Upper lobe of right lung (tissue), 1 donor: Measurements from ENCODE around the gene TRMT6. TPM values are rescaled to one million over a fixed set of nuclear protein-coding genes. Genes with fewer than 3 reads are reported as not detected.

Experiments used
- ATAC-seq: fragments of 200-7000 bp; cut with Tn5 transposase; one replicate; pipeline ENCODE4 v1.9.1; 2020; ENCODE audit warnings: mild to moderate bottlenecking, moderate library complexity
- DNase-seq: peaks from one replicate; pipeline ENCODE4 v3.0.0-alpha.2; 2020
- H3K27ac ChIP-seq: fragments of 200-600 bp; one replicate; pipeline ENCODE4 v1.8.0; 2022
- H3K27me3 ChIP-seq: fragments of 200-600 bp; one replicate; pipeline ENCODE4 v1.8.0; 2022; ENCODE audit warnings: mild to moderate bottlenecking
- H3K36me3 ChIP-seq: fragments of 200-600 bp; one replicate; pipeline ENCODE4 v1.8.0; 2022
- H3K4me1 ChIP-seq: fragments of 200-600 bp; one replicate; pipeline ENCODE4 v1.8.0; 2022
- H3K4me3 ChIP-seq: fragments of 200-600 bp; one replicate; pipeline ENCODE4 v1.8.0; 2022; ENCODE audit warnings: mild to moderate bottlenecking
- H3K9me3 ChIP-seq: fragments of 200-600 bp; one replicate; pipeline ENCODE4 v1.8.0; 2022
- CTCF ChIP-seq: fragments of 200-600 bp; IDR thresholded peaks from one replicate; pipeline ENCODE4 v1.8.0; 2022; ENCODE audit warnings: antibody characterized with exemption
- intact Hi-C: fragments of 100-400 bp; cut with DNase I; formaldehyde crosslinking; loops from one replicate; pipeline ENCODE4 v1.11.0; 2022
- long read RNA-seq: library from polyadenylated mRNA; unstranded; transcript quantifications from one replicate; pipeline ENCODE4 v2.0.0, GENCODE V29; 2021
- total RNA-seq: library from RNA; stranded (reverse); fragmentation: NEBNext Ultra II Directional; extraction: Animal tissue kit (Norgen Biotek cat#: 25700); gene quantifications from one replicate; pipeline ENCODE4 v1.2.1, GENCODE V29; 2021
- donor health status: DM: no; HTN: yes; CAD: no; lungs with severe emphysema.

The TRMT6 gene
- 8.5 TPM for total RNA-seq
- long read RNA-seq, transcript TRMT6-201 (11 exons, 2,327 nt): major isoform, 26 of 35 reads
- long read RNA-seq, partial matches to known transcripts: 3 of 35 reads
- long read RNA-seq, other reads (novel, unspliced or antisense): 5 of 35 reads

- intact Hi-C loops: no loop called here
- H3K4me3 ChIP-seq: peak within 1 kb of the TSS; percentile 84
- ATAC-seq: peak; percentile 100
- peaks cover 11% of the 10 kb centered on the region for H3K36me3 ChIP-seq
- peaks cover 16% of the 10 kb centered on the region for H3K4me1 ChIP-seq
- no peaks in the 10 kb centered on the region for H3K9me3 ChIP-seq
- TF ChIP-seq CTCF: no peak
- peak; percentile 99 for DNase-seq
- peak within 1 kb of the TSS; percentile 74 for H3K27ac ChIP-seq
- no peaks in the 10 kb centered on the region for H3K27me3 ChIP-seq
These were observed at the start of gene TRMT6, which contains the start of gene MCM8 for GRCh38 chr20:5950271-5951031. TSS of gene TRMT6 (minus strand) at chr20:5950533. CDS start at chr20:5950405, 128 bp downstream. TSS of gene MCM8 (plus strand) at chr20:5950652. CDS start at chr20:5952016, 1,364 bp downstream.

GRCh38 chr20:5999783-6000182 lies 49.5 kb upstream of the TRMT6 start:
- no peak for ATAC-seq

GRCh38 chr20:5996765-5997164 lies 46.4 kb upstream of the TRMT6 start:
- Histone ChIP-seq H3K9me3 (no peaks in the 10 kb centered on the region), H3K27ac (no peak overlapping the region), H3K4me1 (no peaks in the 10 kb centered on the region), H3K4me3 (no peak overlapping the region), H3K27me3 (no peaks in the 10 kb centered on the region), H3K36me3 (peaks cover 13% of the 10 kb centered on the region)
- no peak for TF ChIP-seq CTCF
- intact Hi-C loops: no loop called here
- peak; percentile 57 for ATAC-seq
- no peak for DNase-seq

More at GRCh38 chr20:5999783-6000182, 49.5 kb upstream of the TRMT6 start:
- Histone ChIP-seq H3K4me1 (peaks cover under 1% of the 10 kb centered on the region), H3K36me3 (peaks cover 8% of the 10 kb centered on the region), H3K27ac (no peak overlapping the region), H3K27me3 (no peaks in the 10 kb centered on the region), H3K9me3 (no peaks in the 10 kb centered on the region), H3K4me3 (no peak overlapping the region)
- DNase-seq: no peak
- intact Hi-C loops: no loop called here
- TF ChIP-seq CTCF: no peak

GRCh38 chr20:5991623-5992441 lies 41.5 kb upstream of the TRMT6 start:
- intact Hi-C loops: no loop called here
- H3K4me3 ChIP-seq: no peak overlapping the region
- H3K36me3 ChIP-seq: peaks cover 22% of the 10 kb centered on the region
- DNase-seq (no peak), ATAC-seq (no peak)
- no peaks in the 10 kb centered on the region for H3K4me1 ChIP-seq
- H3K27me3 ChIP-seq: no peaks in the 10 kb centered on the region
- TF ChIP-seq CTCF: no peak
- no peak overlapping the region for H3K27ac ChIP-seq
- H3K9me3 ChIP-seq: no peaks in the 10 kb centered on the region

- H3K4me3 ChIP-seq: no peak overlapping the region
- DNase-seq: no peak
- TF ChIP-seq CTCF: no peak
- H3K27ac ChIP-seq: no peak overlapping the region
- H3K9me3 ChIP-seq: no peaks in the 10 kb centered on the region
- no peaks in the 10 kb centered on the region for H3K27me3 ChIP-seq
- peaks cover 22% of the 10 kb centered on the region for H3K36me3 ChIP-seq
- ATAC-seq: no peak
- intact Hi-C loops: no loop called here
- H3K4me1 ChIP-seq: no peaks in the 10 kb centered on the region
These were observed 40.6 kb upstream of the TRMT6 start for GRCh38 chr20:5990946-5991345.
